Peyer's patch (tissue), 4 donors: ENCODE results near the gene MRPL3.

ENCODE experiments used
- POLR2A ChIP-seq, 2 donors: fragments of 450-650 bp; IDR thresholded peaks; one replicate each; pipeline ENCODE4 v1.5.1; 2017; ENCODE audit warnings: antibody characterized with exemption in 2 of 2, mild to moderate bottlenecking in 2 of 2, moderate library complexity in 2 of 2
- TF ChIP-seq, protein P1 (sequence below), 6 experiments: fragments of 450-650 bp in 4 of 6; fragments of 200-600 bp in 2 of 6; sonication (generic) in 1 of 6; IDR thresholded peaks; one replicate each; pipeline ENCODE4 v1.5.1; 2017 to 2019; ENCODE audit warnings: antibody characterized with exemption in 6 of 6, mild to moderate bottlenecking in 3 of 6, moderate library complexity in 1 of 6

DNA sequence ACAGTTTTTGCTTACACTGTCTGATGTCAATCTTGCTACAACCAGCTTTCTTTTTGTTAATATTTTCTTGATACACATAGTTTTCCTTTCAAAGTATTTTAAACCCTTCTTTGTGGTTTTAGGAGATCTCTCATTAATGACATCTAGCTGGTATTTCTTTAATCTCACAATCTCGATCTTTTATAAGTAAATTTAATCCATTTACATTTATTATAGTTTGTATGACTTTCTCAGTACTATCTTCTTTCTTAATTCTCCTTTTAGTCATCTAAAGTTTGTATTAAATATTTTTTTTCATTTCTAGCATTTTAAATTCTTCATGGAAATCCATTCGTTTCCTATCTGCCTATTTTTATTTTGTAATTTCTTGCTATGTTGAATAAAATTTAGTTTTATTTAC, 55.4 kb downstream of the MRPL3 start:
- TF ChIP-seq POLR2A (IDR thresholded peaks at IDR 0.05), result no peak
- TF ChIP-seq, protein P1, sequence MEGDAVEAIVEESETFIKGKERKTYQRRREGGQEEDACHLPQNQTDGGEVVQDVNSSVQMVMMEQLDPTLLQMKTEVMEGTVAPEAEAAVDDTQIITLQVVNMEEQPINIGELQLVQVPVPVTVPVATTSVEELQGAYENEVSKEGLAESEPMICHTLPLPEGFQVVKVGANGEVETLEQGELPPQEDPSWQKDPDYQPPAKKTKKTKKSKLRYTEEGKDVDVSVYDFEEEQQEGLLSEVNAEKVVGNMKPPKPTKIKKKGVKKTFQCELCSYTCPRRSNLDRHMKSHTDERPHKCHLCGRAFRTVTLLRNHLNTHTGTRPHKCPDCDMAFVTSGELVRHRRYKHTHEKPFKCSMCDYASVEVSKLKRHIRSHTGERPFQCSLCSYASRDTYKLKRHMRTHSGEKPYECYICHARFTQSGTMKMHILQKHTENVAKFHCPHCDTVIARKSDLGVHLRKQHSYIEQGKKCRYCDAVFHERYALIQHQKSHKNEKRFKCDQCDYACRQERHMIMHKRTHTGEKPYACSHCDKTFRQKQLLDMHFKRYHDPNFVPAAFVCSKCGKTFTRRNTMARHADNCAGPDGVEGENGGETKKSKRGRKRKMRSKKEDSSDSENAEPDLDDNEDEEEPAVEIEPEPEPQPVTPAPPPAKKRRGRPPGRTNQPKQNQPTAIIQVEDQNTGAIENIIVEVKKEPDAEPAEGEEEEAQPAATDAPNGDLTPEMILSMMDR (IDR thresholded peaks at IDR 0.05), result no peak
